CD4-positive, alpha-beta T cell treated with Interleukin-17A for 1 hour (primary cell): Measurements from ENCODE around the gene AUTS2.
A peak's percentile ranks its signal among the peaks of the same experiment; 100 is the strongest.

Experiments
- DNase-seq: peaks from one replicate; pipeline ENCODE4 v3.0.0-alpha.2; 2020

AUTS2 gene

GRCh38 chr7:69625798-69626197 lies 27.5 kb downstream of the AUTS2 start:
- DNase-seq: no peak

GRCh38 chr7:69630292-69630691 lies 32.0 kb downstream of the AUTS2 start:
- no peak for DNase-seq

- no peak for DNase-seq
Measured at GRCh38 chr7:69631131-69631530, 32.9 kb downstream of the AUTS2 start.

- no peak for DNase-seq
Measured at GRCh38 chr7:69632280-69632679, 34.0 kb downstream of the AUTS2 start.

GRCh38 chr7:69633122-69633831 lies 35.0 kb downstream of the AUTS2 start:
- no peak for DNase-seq

- DNase-seq: no peak
Measured at GRCh38 chr7:69635555-69636185, 37.4 kb downstream of the AUTS2 start.

- DNase-seq: no peak
Measured at GRCh38 chr7:69638674-69639073, 40.4 kb downstream of the AUTS2 start.

GRCh38 chr7:69640216-69640615 lies 41.9 kb downstream of the AUTS2 start:
- no peak for DNase-seq

- no peak for DNase-seq
Measured at GRCh38 chr7:69640925-69641594, 42.8 kb downstream of the AUTS2 start.

- DNase-seq: no peak
Measured at GRCh38 chr7:69643265-69643664, 45.0 kb downstream of the AUTS2 start.

- no peak for DNase-seq
Measured at GRCh38 chr7:69643708-69644445, 45.6 kb downstream of the AUTS2 start.

- DNase-seq: no peak
Measured at GRCh38 chr7:69645683-69646082, 47.4 kb downstream of the AUTS2 start.

GRCh38 chr7:69651101-69651590 lies 52.9 kb downstream of the AUTS2 start:
- peak; percentile 4 for DNase-seq

- no peak for DNase-seq
Measured at GRCh38 chr7:69652947-69653701, 54.8 kb downstream of the AUTS2 start.

- DNase-seq: no peak
Measured at GRCh38 chr7:69653806-69654205, 55.5 kb downstream of the AUTS2 start.

- DNase-seq: no peak
Measured at GRCh38 chr7:69654381-69654780, 56.1 kb downstream of the AUTS2 start.

GRCh38 chr7:69654849-69655707 lies 56.8 kb downstream of the AUTS2 start:
- DNase-seq: no peak

GRCh38 chr7:69656077-69656476 lies 57.8 kb downstream of the AUTS2 start:
- DNase-seq: no peak

- no peak for DNase-seq
Measured at GRCh38 chr7:69656890-69657289, 58.6 kb downstream of the AUTS2 start.

GRCh38 chr7:69657331-69657730 lies 59.1 kb downstream of the AUTS2 start:
- DNase-seq: no peak

- DNase-seq: no peak
Measured at GRCh38 chr7:69657985-69658384, 59.7 kb downstream of the AUTS2 start.

GRCh38 chr7:69659983-69660382 lies 61.7 kb downstream of the AUTS2 start:
- no peak for DNase-seq
